ENCODE data around the gene CMSS1.

The CMSS1 gene

GRCh38 chr3:100175637-100176280, 358.1 kb downstream of the CMSS1 start:
- Histone ChIP-seq H3K9ac (no peak overlapping the region), H3K27me3 (ENCODE audit: control insufficient read depth, insufficient read depth, low read length) (no peaks in the 10 kb centered on the region), H2AFZ (no peak overlapping the region), H3K4me1 (no peaks in the 10 kb centered on the region), H3K4me3 (ENCODE audit: low read depth, low read length) (no peak overlapping the region), H3K9me3 (ENCODE audit: control insufficient read depth, low read length) (no peaks in the 10 kb centered on the region), H3K4me2 (ENCODE audit: low read length) (no peak overlapping the region), H3K27ac (no peak overlapping the region), H3K36me3 (ENCODE audit: control insufficient read depth, insufficient read depth, low read length) (no peaks in the 10 kb centered on the region), H3K79me2 (no peaks in the 10 kb centered on the region)
- no peak for TF ChIP-seq CTCF (IDR thresholded peaks at IDR 0.05)

- Histone ChIP-seq H3K27ac (no peak overlapping the region), H3K4me3 (ENCODE audit: low read depth, low read length) (no peak overlapping the region), H3K79me2 (no peaks in the 10 kb centered on the region), H3K9me3 (ENCODE audit: control insufficient read depth, low read length) (no peaks in the 10 kb centered on the region), H3K4me1 (no peaks in the 10 kb centered on the region), H3K27me3 (ENCODE audit: control insufficient read depth, insufficient read depth, low read length) (no peaks in the 10 kb centered on the region), H3K36me3 (ENCODE audit: control insufficient read depth, insufficient read depth, low read length) (no peaks in the 10 kb centered on the region), H2AFZ (no peak overlapping the region), H3K4me2 (ENCODE audit: low read length) (no peak overlapping the region), H3K9ac (no peak overlapping the region)
- no peak for TF ChIP-seq CTCF (IDR thresholded peaks at IDR 0.05)
These were observed 362.2 kb downstream of the CMSS1 start for GRCh38 chr3:100179692-100180349.

GRCh38 chr3:100183608-100184125, 366.0 kb downstream of the CMSS1 start:
- H3K4me2 ChIP-seq (ENCODE audit: low read length), result no peak overlapping the region
- H3K36me3 ChIP-seq (ENCODE audit: control insufficient read depth, insufficient read depth, low read length), result no peaks in the 10 kb centered on the region
- no peaks in the 10 kb centered on the region for H3K4me1 ChIP-seq
- TF ChIP-seq CTCF (IDR thresholded peaks at IDR 0.05), result no peak
- H3K27ac ChIP-seq, result no peak overlapping the region
- H3K9ac ChIP-seq, result no peak overlapping the region
- H3K79me2 ChIP-seq, result no peaks in the 10 kb centered on the region
- no peak overlapping the region for H3K4me3 ChIP-seq (ENCODE audit: low read depth, low read length)
- no peak overlapping the region for H2AFZ ChIP-seq
- no peaks in the 10 kb centered on the region for H3K27me3 ChIP-seq (ENCODE audit: control insufficient read depth, insufficient read depth, low read length)
- no peaks in the 10 kb centered on the region for H3K9me3 ChIP-seq (ENCODE audit: control insufficient read depth, low read length)

- no peak overlapping the region for H3K27ac ChIP-seq
These were observed 367.4 kb downstream of the CMSS1 start for GRCh38 chr3:100184948-100185570.

More at GRCh38 chr3:100184948-100185570, 367.4 kb downstream of the CMSS1 start:
- Histone ChIP-seq H3K4me1 (no peaks in the 10 kb centered on the region), H3K9ac (no peak overlapping the region), H3K4me2 (ENCODE audit: low read length) (no peak overlapping the region), H2AFZ (no peak overlapping the region), H3K27me3 (ENCODE audit: control insufficient read depth, insufficient read depth, low read length) (no peaks in the 10 kb centered on the region), H3K79me2 (no peaks in the 10 kb centered on the region), H3K9me3 (ENCODE audit: control insufficient read depth, low read length) (no peaks in the 10 kb centered on the region), H3K4me3 (ENCODE audit: low read depth, low read length) (no peak overlapping the region), H3K36me3 (ENCODE audit: control insufficient read depth, insufficient read depth, low read length) (no peaks in the 10 kb centered on the region)
- TF ChIP-seq CTCF (IDR thresholded peaks at IDR 0.05), result no peak
